Measurements from ENCODE around the gene SORCS2. TPM values are rescaled to one million over a fixed set of nuclear protein-coding genes. Genes with fewer than 3 reads are reported as not detected.

Gene SORCS2
- total and polyA plus RNA-seq, 2 of the 8 experiments (the other 6 are each of a cell fraction or from before 2014, with no cell fraction given): 0.36 to 1.8 TPM

DNA sequence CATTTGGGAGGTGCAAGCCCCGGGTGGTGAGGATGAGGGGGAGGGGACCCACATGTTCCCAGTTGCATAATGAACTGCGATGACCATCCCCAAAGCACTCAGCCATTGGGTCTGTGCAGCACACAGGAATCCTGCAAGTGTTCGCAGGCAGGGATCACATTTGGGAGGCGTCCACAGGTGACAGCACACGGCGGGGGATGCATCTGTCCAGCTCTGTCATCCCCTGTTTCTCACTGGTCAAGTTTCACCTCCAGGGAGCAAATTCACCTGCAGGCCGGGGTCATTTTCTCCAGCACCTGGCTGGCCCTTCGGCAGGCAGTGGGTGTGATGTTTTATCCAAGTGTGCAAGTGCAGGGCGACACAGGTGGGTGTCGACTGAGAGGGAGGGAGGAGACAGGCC lies 33.3 kb upstream of the SORCS2 start (continued):
- TF ChIP-seq CEBPB (IDR thresholded peaks at IDR 0.05; ENCODE audit: low read depth, low read length): no peak
